ENCODE measurements around the gene DNAL1. TPM values are rescaled to one million over a fixed set of nuclear protein-coding genes. Genes with fewer than 3 reads are reported as not detected.

DNAL1 gene
- total RNA-seq, 1 donor from 2014 or later = 13.1 TPM

DNA sequence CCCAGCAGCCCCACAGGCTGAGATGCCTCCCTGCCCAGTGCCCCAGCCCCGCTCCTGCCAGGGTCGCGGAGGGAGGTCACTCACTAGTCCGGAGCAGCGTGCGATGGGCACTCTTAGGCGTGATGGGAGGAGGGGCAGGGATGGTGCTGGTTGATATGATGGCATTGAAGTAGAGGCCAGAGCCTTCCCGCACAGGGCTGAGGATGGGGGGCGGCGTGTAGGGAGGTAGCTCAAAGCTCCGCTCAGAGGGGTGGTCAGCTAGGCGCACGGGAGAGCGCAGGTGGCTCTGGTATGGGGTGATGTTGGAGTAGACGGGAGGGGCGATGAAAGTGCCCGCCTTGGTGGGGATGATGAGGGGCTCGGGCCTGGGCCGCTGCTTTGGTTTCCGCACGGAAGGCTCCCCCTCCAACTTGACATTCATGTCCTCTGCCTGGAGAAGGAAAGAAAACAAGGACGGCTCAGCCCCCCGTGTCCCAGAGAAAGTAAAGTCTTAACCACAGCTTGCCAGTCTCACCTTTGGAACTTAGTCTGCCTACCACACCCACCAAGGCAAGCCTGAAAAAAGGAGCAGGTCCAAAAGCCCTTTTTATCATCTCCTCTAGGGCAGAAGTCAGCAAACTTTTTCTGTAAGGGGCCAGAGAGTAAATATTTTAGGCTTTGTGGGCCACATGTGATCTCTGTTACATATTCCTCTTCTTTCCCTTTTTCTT, 84.9 kb downstream of the DNAL1 start:
- peak overlapping the region; percentile 34 for H3K4me3 Mint-ChIP-seq (ENCODE audit: unreplicated experiment)
- H3K36me3 Mint-ChIP-seq (ENCODE audit: low read depth, unreplicated experiment) = peaks cover 37% of the 10 kb centered on the region
- H3K27ac Mint-ChIP-seq (ENCODE audit: unreplicated experiment) = no peak overlapping the region
- H3K27me3 Mint-ChIP-seq (ENCODE audit: unreplicated experiment) = peaks cover 2% of the 10 kb centered on the region
- no peaks in the 10 kb centered on the region for H3K9me3 Mint-ChIP-seq (ENCODE audit: unreplicated experiment)
- TF ChIP-seq, protein P1, sequence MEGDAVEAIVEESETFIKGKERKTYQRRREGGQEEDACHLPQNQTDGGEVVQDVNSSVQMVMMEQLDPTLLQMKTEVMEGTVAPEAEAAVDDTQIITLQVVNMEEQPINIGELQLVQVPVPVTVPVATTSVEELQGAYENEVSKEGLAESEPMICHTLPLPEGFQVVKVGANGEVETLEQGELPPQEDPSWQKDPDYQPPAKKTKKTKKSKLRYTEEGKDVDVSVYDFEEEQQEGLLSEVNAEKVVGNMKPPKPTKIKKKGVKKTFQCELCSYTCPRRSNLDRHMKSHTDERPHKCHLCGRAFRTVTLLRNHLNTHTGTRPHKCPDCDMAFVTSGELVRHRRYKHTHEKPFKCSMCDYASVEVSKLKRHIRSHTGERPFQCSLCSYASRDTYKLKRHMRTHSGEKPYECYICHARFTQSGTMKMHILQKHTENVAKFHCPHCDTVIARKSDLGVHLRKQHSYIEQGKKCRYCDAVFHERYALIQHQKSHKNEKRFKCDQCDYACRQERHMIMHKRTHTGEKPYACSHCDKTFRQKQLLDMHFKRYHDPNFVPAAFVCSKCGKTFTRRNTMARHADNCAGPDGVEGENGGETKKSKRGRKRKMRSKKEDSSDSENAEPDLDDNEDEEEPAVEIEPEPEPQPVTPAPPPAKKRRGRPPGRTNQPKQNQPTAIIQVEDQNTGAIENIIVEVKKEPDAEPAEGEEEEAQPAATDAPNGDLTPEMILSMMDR (IDR thresholded peaks at IDR 0.05; ENCODE audit: unreplicated experiment) = no peak
- peaks cover 19% of the 10 kb centered on the region for H3K4me1 Mint-ChIP-seq (ENCODE audit: unreplicated experiment)
- DNase-seq (ENCODE audit: low spot score) = no peak

DNA sequence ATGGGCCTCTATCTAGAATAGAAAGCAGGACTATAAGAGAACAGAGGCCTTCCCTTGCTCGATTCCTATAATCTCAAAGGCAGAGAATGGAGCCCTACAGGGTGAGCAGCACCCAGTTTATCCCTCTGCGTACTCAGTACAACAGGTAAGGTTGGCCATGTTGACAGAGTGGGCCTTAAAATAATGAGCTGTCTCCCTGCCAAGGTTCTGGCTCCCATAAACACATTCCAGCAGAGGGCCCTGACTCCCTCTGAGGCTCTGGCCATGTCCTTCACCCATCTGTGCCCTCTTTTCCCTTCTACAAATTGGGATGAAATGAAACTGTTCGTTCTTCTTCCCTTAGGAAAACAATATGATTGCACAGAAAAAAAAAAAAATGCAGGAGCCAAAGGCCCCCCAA, 86.3 kb downstream of the DNAL1 start:
- Mint-ChIP-seq H3K27me3 (ENCODE audit: unreplicated experiment) (peaks cover 2% of the 10 kb centered on the region), H3K4me3 (ENCODE audit: unreplicated experiment) (no peak overlapping the region), H3K27ac (ENCODE audit: unreplicated experiment) (no peak overlapping the region), H3K36me3 (ENCODE audit: low read depth, unreplicated experiment) (peaks cover 35% of the 10 kb centered on the region), H3K4me1 (ENCODE audit: unreplicated experiment) (peaks cover 15% of the 10 kb centered on the region), H3K9me3 (ENCODE audit: unreplicated experiment) (no peaks in the 10 kb centered on the region)
- DNase-seq (ENCODE audit: low spot score) = no peak
- TF ChIP-seq, protein P1 (IDR thresholded peaks at IDR 0.05; ENCODE audit: unreplicated experiment) = no peak

DNA sequence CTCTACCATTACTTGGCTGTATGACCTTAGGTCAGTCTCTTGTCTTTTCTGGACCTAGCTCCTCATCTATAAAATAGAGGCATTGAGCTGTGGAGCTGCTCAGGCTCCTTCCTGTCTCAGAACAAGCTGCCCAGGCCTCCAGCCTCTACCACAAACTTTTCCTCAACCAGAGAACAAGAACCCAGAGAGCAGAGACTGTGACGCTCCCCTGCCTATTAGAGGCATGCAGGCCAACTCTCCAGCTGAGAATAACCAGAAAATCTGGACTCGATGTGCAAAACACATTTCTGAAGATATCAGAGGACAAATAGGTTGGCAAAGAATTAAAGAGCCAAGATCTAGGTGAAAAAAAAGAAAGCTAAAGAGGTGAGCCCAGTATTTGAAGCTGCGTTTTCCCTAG, 87.2 kb downstream of the DNAL1 start:
- DNase-seq (ENCODE audit: low spot score) = no peak
- no peak overlapping the region for H3K27ac Mint-ChIP-seq (ENCODE audit: unreplicated experiment)

DNA sequence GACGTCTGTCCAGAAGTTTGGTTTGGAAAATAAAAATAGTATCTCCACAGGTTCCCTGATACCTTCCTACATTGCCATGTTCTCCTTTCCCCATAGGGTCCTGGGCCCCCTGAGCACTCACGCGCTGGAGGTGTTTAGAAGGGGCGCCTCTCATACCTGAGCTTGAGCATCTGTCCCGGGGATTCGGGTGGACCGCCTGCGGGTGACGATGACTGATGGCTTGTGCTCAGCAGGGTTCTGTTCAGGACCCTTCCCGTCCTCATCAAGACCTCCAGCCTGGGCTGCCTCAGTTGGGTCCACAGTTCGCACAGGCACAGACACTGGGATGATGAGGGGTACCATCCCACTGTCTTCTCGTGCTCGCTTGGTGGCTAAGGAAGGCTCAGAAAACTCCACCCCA, 92.1 kb downstream of the DNAL1 start:
- Mint-ChIP-seq H3K36me3 (ENCODE audit: low read depth, unreplicated experiment) (peaks cover 24% of the 10 kb centered on the region), H3K4me3 (ENCODE audit: unreplicated experiment) (no peak overlapping the region), H3K9me3 (ENCODE audit: unreplicated experiment) (no peaks in the 10 kb centered on the region), H3K27me3 (ENCODE audit: unreplicated experiment) (peaks cover 4% of the 10 kb centered on the region), H3K4me1 (ENCODE audit: unreplicated experiment) (peaks cover 19% of the 10 kb centered on the region), H3K27ac (ENCODE audit: unreplicated experiment) (no peak overlapping the region)
- DNase-seq (ENCODE audit: low spot score) = no peak
- TF ChIP-seq, protein P1 (IDR thresholded peaks at IDR 0.05; ENCODE audit: unreplicated experiment) = no peak

More for the DNA sequence above, 87.2 kb downstream of the DNAL1 start:
- Mint-ChIP-seq H3K4me1 (ENCODE audit: unreplicated experiment) (peaks cover 15% of the 10 kb centered on the region), H3K36me3 (ENCODE audit: low read depth, unreplicated experiment) (peaks cover 43% of the 10 kb centered on the region), H3K9me3 (ENCODE audit: unreplicated experiment) (no peaks in the 10 kb centered on the region), H3K4me3 (ENCODE audit: unreplicated experiment) (no peak overlapping the region), H3K27me3 (ENCODE audit: unreplicated experiment) (peaks cover 2% of the 10 kb centered on the region)
- TF ChIP-seq, protein P1 (IDR thresholded peaks at IDR 0.05; ENCODE audit: unreplicated experiment) = no peak

DNA sequence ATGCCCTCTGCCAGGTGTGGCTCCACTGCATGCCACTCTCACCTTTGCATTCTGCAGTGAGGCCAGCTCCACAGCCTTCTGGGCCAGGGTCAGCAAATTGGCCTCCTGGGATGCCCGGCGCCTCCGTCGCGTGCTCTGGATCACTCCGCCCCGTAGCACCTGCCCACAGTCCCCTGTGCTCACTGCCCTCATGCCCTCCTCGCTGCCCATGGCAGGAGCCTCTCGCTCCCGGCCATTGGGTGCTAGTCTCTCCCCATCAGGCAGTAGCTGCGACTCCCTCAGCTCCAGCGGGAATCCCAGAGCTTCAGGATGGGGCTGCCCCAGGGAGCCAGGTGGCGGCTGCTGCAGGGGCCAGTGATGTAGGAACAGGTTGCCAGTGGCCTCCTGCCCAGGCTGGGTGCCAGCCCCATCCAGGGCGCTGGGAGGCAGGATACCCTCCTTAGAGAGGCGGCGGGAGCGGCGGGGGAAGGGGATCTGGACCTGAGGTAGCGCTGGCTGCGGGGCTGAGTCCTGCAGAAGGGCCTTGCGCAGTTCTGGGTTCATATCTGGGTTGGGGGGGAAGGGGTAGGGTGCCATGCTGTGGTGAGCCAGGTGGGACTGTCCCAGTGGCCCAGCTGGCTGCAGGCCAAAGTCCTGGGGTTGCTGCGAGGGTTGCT, 93.9 kb downstream of the DNAL1 start:
- peaks cover 10% of the 10 kb centered on the region for H3K27me3 Mint-ChIP-seq (ENCODE audit: unreplicated experiment)
- H3K36me3 Mint-ChIP-seq (ENCODE audit: low read depth, unreplicated experiment) = peaks cover 24% of the 10 kb centered on the region
- H3K4me3 Mint-ChIP-seq (ENCODE audit: unreplicated experiment) = no peak overlapping the region
- H3K9me3 Mint-ChIP-seq (ENCODE audit: unreplicated experiment) = no peaks in the 10 kb centered on the region
- TF ChIP-seq, protein P1 (IDR thresholded peaks at IDR 0.05; ENCODE audit: unreplicated experiment) = no peak
- no peak for DNase-seq (ENCODE audit: low spot score)
- no peak overlapping the region for H3K27ac Mint-ChIP-seq (ENCODE audit: unreplicated experiment)
- H3K4me1 Mint-ChIP-seq (ENCODE audit: unreplicated experiment) = peaks cover 37% of the 10 kb centered on the region

Measured in endothelial cell (in vitro differentiated cells).